Dermis microvascular lymphatic vessel endothelial cell (primary cell): Measurements from ENCODE around the gene JAKMIP2. TPM values are rescaled to one million over a fixed set of nuclear protein-coding genes. Genes with fewer than 3 reads are reported as not detected.
"Not testable (repeated sequence)": the region's sequence is repeated elsewhere in the genome, so short reads cannot be mapped to it uniquely, and the experiment has no call there.

ENCODE experiments used
- DNase-seq, 2 donors: peaks; one replicate each; pipeline versions ENCODE4 v3.0.0 to v3.0.0-alpha.2; 2010; ENCODE audit warnings: low read depth in 2 of 2
- total RNA-seq: library from RNA; depleted of rRNA; stranded (reverse); fragments of >200 nt; gene quantifications from 2 replicates; pipeline ENCODE4 v1.2.1, GENCODE V29; 2014

The JAKMIP2 gene
- total RNA-seq, 1 donor from 2014 or later, result not detected

- no peak for DNase-seq
These were observed 221.7 kb downstream of the JAKMIP2 start for GRCh38 chr5:147560718-147561331.

- DNase-seq, result peak in 1 of 2 donors; percentile 15
These were observed 222.8 kb downstream of the JAKMIP2 start for GRCh38 chr5:147559749-147560148.

- peak; percentile 72 to 85 for DNase-seq
These were observed 223.7 kb downstream of the JAKMIP2 start for GRCh38 chr5:147558826-147559225.

- no peak for DNase-seq
These were observed 224.4 kb downstream of the JAKMIP2 start for GRCh38 chr5:147557876-147558745.

GRCh38 chr5:147555176-147555575 is 227.4 kb downstream of the JAKMIP2 start:
- no peak for DNase-seq

GRCh38 chr5:147554261-147554817 is 228.2 kb downstream of the JAKMIP2 start:
- peak in 1 of 2 donors; percentile 44 for DNase-seq

GRCh38 chr5:147553817-147554216 is 228.7 kb downstream of the JAKMIP2 start:
- DNase-seq, result not testable (repeated sequence)

- no peak for DNase-seq
These were observed 229.6 kb downstream of the JAKMIP2 start for GRCh38 chr5:147552897-147553296.

- no peak for DNase-seq
These were observed 230.9 kb downstream of the JAKMIP2 start for GRCh38 chr5:147551677-147552076.

- peak in 1 of 2 donors; percentile 29 for DNase-seq
These were observed 234.8 kb downstream of the JAKMIP2 start for GRCh38 chr5:147547730-147548129.

- DNase-seq, result peak in 1 of 2 donors; percentile 75
These were observed 238.0 kb downstream of the JAKMIP2 start for GRCh38 chr5:147544556-147544955.

- DNase-seq, result peak in 1 of 2 donors; percentile 48
These were observed 243.5 kb downstream of the JAKMIP2 start for GRCh38 chr5:147539053-147539452.

GRCh38 chr5:147538236-147538635 is 244.3 kb downstream of the JAKMIP2 start:
- no peak for DNase-seq

Other genes with a start within 250 kb of the JAKMIP2 start
- not detected in 2 replicates for gene SPINK1, start 48.9 kb upstream of the JAKMIP2 start, total RNA-seq
- not detected in 2 replicates for gene SCGB3A2, start 96.0 kb upstream of the JAKMIP2 start, total RNA-seq
- gene C5orf46, start 123.8 kb upstream of the JAKMIP2 start, total RNA-seq, result not detected in 2 replicates